A549 (cell line): ENCODE data around the gene COMMD4. TPM values are rescaled to one million over a fixed set of nuclear protein-coding genes. Genes with fewer than 3 reads are reported as not detected.

Experiments used
- ATAC-seq, 2 experiments: fragments of 200-7000 bp in 1 of 2; fragments of >200 bp in 1 of 2; cut with Nextera tagmentation in 1 of 2; cut with Tn5 transposase in 1 of 2; 3 replicates each; pipeline versions ENCODE4 v1.8.0 to v1.9.1; 2018 to 2020; ENCODE audit warnings: mild to moderate bottlenecking in 1 of 2, moderate library complexity in 1 of 2
- CTCF ChIA-PET: fragments of 300-600 bp; sonication (Branson Sonifier 250); formaldehyde crosslinking; extraction: SDS; loops from one replicate; lab custom pipeline; 2021; ENCODE audit warnings: antibody characterized with exemption, inconsistent platforms; lab: Yijun Ruan, JAX
- POLR2A ChIA-PET: fragments of 350-600 bp; formaldehyde crosslinking; extraction: SDS; loops from one replicate; lab custom pipeline; 2021; ENCODE audit warnings: antibody characterized with exemption, inconsistent platforms; lab: Yijun Ruan, JAX
- DNase-seq, 2 experiments: peaks; one replicate each; pipeline versions ENCODE4 v3.0.0 to v3.0.0-alpha.2; 2011 to 2016; ENCODE audit warnings: low read depth in 1 of 2, low spot score in 1 of 2
- FAIRE-seq: peaks from 2 replicates; lab custom pipeline; 2011; peaks lifted over from hg19 to GRCh38; lab: Jason Lieb, UNC
- H3K27ac ChIP-seq, 2 experiments: fragments of >200 bp; sonication (Bioruptor Twin); formaldehyde crosslinking; 3 replicates each; pipeline ENCODE4 v1.5.1; 2016 to 2017
- H3K4me1 ChIP-seq: fragments of >200 bp; sonication (Bioruptor Twin); formaldehyde crosslinking; 3 replicates; pipeline ENCODE4 v1.6.1; 2016
- H3K4me2 ChIP-seq: fragments of >200 bp; sonication (Bioruptor Twin); formaldehyde crosslinking; 3 replicates; pipeline ENCODE4 v1.6.1; 2016
- H3K4me3 ChIP-seq: fragments of >200 bp; sonication (Bioruptor Twin); formaldehyde crosslinking; 3 replicates; pipeline ENCODE4 v1.5.1; 2016
- H3K9me3 ChIP-seq: fragments of >200 bp; sonication (Bioruptor Twin); formaldehyde crosslinking; 3 replicates; pipeline ENCODE4 v1.6.1; 2016
- BHLHE40 ChIP-seq: IDR thresholded peaks from 2 replicates; pipeline ENCODE4 v1.6.1; 2012; ENCODE audit warnings: low read depth, low read length, inconsistent platforms
- CBX2 ChIP-seq: fragments of 200-600 bp; sonication (generic); IDR thresholded peaks from 2 replicates; pipeline ENCODE4 v1.6.1; 2016; ENCODE audit warnings: low read depth, mild to moderate bottlenecking, borderline replicate concordance
- EP300 ChIP-seq, 2 experiments: fragments of >200 bp; sonication (Bioruptor Twin); formaldehyde crosslinking; IDR thresholded peaks; 2 replicates in 1 of 2; 3 replicates in 1 of 2; pipeline ENCODE4 v1.6.1; 2016 to 2017
- ESRRA ChIP-seq: fragments of 150-350 bp; IDR thresholded peaks from 2 replicates; pipeline ENCODE4 v1.6.1; 2014; ENCODE audit warnings: mild to moderate bottlenecking, low read length, borderline replicate concordance
- FOSB ChIP-seq: fragments of 250-450 bp; sonication (Bioruptor Pico); IDR thresholded peaks from 2 replicates; pipeline ENCODE4 v1.5.0; 2020; ENCODE audit warnings: mild to moderate bottlenecking, moderate library complexity
- GATA3 ChIP-seq: IDR thresholded peaks from 2 replicates; pipeline ENCODE4 v1.6.1; 2012; ENCODE audit warnings: borderline replicate concordance
- HOXA7 ChIP-seq: fragments of 250-450 bp; sonication (Bioruptor Pico); IDR thresholded peaks from 2 replicates; pipeline ENCODE4 v1.5.0; 2020; ENCODE audit warnings: mild to moderate bottlenecking, moderate library complexity
- HOXB5 ChIP-seq: fragments of 250-450 bp; sonication (Bioruptor Pico); IDR thresholded peaks from 2 replicates; pipeline ENCODE4 v1.5.0; 2020; ENCODE audit warnings: mild to moderate bottlenecking, moderate library complexity
- JUN ChIP-seq, 2 experiments: fragments of >200 bp; sonication (Bioruptor Twin); formaldehyde crosslinking; IDR thresholded peaks; 2 replicates in 1 of 2; 3 replicates in 1 of 2; pipeline ENCODE4 v1.6.1; 2016 to 2017
- KDM5A ChIP-seq: fragments of 200-600 bp; sonication (generic); IDR thresholded peaks from 2 replicates; pipeline ENCODE4 v1.6.1; 2016; ENCODE audit warnings: antibody characterized with exemption, mild to moderate bottlenecking
- NPAS2 ChIP-seq: fragments of 250-450 bp; sonication (Bioruptor Pico); IDR thresholded peaks from 2 replicates; pipeline ENCODE4 v1.8.0; 2022; ENCODE audit warnings: mild to moderate bottlenecking, moderate library complexity, borderline replicate concordance
- NR3C1 ChIP-seq: fragments of >200 bp; sonication (Bioruptor Twin); formaldehyde crosslinking; IDR thresholded peaks from 3 replicates; pipeline ENCODE4 v1.6.1; 2017
- PHF8 ChIP-seq: fragments of 200-600 bp; sonication (generic); IDR thresholded peaks from 2 replicates; pipeline ENCODE4 v1.6.1; 2016; ENCODE audit warnings: low read depth, mild to moderate bottlenecking, antibody characterized with exemption, moderate library complexity, borderline replicate concordance
- SMC3 ChIP-seq: fragments of >200 bp; sonication (Bioruptor Twin); formaldehyde crosslinking; IDR thresholded peaks from 3 replicates; pipeline ENCODE4 v1.6.1; 2018; ENCODE audit warnings: inconsistent platforms
- TP53 ChIP-seq: fragments of 250-450 bp; sonication (Bioruptor Pico); IDR thresholded peaks from 2 replicates; pipeline ENCODE4 v1.5.0; 2021; ENCODE audit warnings: mild to moderate bottlenecking, moderate library complexity
- ZNF302 ChIP-seq: fragments of 250-450 bp; sonication (Bioruptor Pico); IDR thresholded peaks from 2 replicates; pipeline ENCODE4 v1.9.0; 2021; ENCODE audit warnings: inconsistent platforms, mild to moderate bottlenecking, moderate library complexity
- WGBS: methylation state at CpG from one replicate; pipeline ENCODE4 v1.1.6; 2017; ENCODE audit errors: missing lambda C conversion rate; 5-methylcytosine and 5-hydroxymethylcytosine counted together
- polyA plus RNA-seq, 4 experiments: library from polyadenylated mRNA; depleted of rRNA in 3 of 4; stranded (reverse); fragments of >200 nt; fragmentation: RNase III in 1 of 4; extraction: RNeasy Plus Mini Kit Qiagen cat#74134 plus additional on column Dnase treatment in 1 of 4; gene quantifications; 2 replicates in 3 of 4; 3 replicates in 1 of 4; pipeline ENCODE4 v1.2.3, GENCODE V29; 2011 to 2017
- TF ChIP-seq, protein P1 (sequence below): fragments of >200 bp; sonication (Bioruptor Twin); formaldehyde crosslinking; IDR thresholded peaks from 2 replicates; pipeline ENCODE4 v1.6.1; 2016
- TF ChIP-seq, protein P2 (sequence below): fragments of 200-600 bp; sonication (generic); IDR thresholded peaks from 2 replicates; pipeline ENCODE4 v1.6.1; 2016; ENCODE audit warnings: antibody characterized with exemption, mild to moderate bottlenecking, moderate library complexity
- TF ChIP-seq, protein P3 (sequence below): fragments of >200 bp; sonication (Bioruptor Twin); formaldehyde crosslinking; IDR thresholded peaks from 3 replicates; pipeline ENCODE4 v1.5.1; 2016

COMMD4 gene
- polyA plus RNA-seq, 2 of the 4 experiments (the other 2 are of a cell fraction) = 88.0 to 220 TPM

DNA sequence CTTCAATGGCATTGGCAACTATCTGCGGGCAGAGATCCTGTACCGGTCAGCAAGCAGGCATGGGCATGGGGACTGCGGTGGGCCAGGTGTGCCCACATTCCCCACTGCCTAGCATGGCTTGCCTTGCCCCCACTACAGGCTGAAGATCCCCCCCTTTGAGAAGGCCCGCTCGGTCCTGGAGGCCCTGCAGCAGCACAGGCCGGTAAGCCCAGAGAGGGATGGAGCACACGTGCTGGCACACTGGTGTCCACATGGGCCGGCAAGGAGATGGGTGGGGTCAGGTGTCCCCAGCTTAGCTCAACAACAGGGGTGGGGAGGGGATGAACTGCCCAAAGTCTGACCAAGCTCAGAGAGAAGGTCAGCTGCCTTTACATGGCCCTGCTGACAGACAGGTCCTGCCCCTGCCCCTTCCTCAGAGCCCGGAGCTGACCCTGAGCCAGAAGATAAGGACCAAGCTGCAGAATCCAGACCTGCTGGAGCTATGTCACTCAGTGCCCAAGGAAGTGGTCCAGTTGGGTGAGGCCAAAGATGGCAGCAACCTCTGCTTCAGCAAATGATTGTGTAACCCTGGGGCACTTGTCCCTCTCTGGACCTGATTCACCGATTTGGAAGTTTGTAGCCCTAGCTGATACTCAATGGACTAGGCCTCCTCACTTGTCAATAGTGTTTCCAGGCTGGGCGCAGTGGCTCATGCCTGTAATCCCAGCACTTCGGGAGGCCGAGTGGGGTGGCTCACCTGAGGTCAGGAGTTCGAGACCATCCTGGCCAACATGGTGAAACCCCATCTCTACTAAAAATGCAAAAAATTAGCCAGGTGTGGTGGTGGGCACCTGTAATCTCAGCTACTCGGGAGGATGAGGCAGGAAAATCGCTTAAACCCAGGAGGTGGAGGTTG, 16.6 kb downstream of the COMMD4 start (continued):
- no peak for TF ChIP-seq NPAS2 (CRISPR knock-in tag)
- TF ChIP-seq, protein P1, sequence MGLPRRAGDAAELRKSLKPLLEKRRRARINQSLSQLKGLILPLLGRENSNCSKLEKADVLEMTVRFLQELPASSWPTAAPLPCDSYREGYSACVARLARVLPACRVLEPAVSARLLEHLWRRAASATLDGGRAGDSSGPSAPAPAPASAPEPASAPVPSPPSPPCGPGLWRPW = no peak
- TF ChIP-seq GATA3 = no peak
- TF ChIP-seq FOSB (CRISPR knock-in tag) = no peak
- TF ChIP-seq, protein P2, sequence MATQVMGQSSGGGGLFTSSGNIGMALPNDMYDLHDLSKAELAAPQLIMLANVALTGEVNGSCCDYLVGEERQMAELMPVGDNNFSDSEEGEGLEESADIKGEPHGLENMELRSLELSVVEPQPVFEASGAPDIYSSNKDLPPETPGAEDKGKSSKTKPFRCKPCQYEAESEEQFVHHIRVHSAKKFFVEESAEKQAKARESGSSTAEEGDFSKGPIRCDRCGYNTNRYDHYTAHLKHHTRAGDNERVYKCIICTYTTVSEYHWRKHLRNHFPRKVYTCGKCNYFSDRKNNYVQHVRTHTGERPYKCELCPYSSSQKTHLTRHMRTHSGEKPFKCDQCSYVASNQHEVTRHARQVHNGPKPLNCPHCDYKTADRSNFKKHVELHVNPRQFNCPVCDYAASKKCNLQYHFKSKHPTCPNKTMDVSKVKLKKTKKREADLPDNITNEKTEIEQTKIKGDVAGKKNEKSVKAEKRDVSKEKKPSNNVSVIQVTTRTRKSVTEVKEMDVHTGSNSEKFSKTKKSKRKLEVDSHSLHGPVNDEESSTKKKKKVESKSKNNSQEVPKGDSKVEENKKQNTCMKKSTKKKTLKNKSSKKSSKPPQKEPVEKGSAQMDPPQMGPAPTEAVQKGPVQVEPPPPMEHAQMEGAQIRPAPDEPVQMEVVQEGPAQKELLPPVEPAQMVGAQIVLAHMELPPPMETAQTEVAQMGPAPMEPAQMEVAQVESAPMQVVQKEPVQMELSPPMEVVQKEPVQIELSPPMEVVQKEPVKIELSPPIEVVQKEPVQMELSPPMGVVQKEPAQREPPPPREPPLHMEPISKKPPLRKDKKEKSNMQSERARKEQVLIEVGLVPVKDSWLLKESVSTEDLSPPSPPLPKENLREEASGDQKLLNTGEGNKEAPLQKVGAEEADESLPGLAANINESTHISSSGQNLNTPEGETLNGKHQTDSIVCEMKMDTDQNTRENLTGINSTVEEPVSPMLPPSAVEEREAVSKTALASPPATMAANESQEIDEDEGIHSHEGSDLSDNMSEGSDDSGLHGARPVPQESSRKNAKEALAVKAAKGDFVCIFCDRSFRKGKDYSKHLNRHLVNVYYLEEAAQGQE = no peak
- TF ChIP-seq, all 56 proteins: peak for 0

DNA sequence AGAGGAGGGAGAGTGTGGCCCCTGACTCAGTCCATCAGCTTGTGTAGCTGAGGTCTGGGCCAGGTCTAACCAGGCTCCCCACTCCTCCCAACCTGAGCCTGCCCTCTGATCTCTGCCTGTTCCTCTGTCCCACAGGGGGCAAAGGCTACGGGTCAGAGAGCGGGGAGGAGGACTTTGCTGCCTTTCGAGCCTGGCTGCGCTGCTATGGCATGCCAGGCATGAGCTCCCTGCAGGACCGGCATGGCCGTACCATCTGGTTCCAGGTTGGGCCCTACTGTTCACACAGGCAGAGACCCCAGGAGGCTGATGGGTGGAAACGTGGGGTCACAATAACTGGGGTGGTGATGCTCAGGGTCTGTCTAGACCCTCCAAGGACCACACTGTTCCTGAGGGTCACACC, 17.7 kb downstream of the COMMD4 start:
- H3K27ac ChIP-seq = no peak overlapping the region
- no peaks in the 10 kb centered on the region for H3K9me3 ChIP-seq
- POLR2A ChIA-PET = interaction anchor here (0.9 to 2.7 kb wide), 2 partner anchors 15 to 17 kb away, joined by 3 to 12 read pairs; partner anchors contain the start of gene MAN2C1
- DNase-seq = no peak
- 93% methylated on average over 7 of the region's 7 CpGs for WGBS
- ATAC-seq = no peak; a peak in 1 of 6 replicates
- peaks cover under 1% of the 10 kb centered on the region; the same call in 1 of the 3 replicates for H3K4me1 ChIP-seq
- TF ChIP-seq KDM5A = no peak
- no peak for TF ChIP-seq HOXB5
- TF ChIP-seq FOSB (CRISPR knock-in tag) = no peak
- no peak for TF ChIP-seq BHLHE40
- no peak overlapping the region for H3K4me2 ChIP-seq
- FAIRE-seq = no peak
- CTCF ChIA-PET = interaction anchor here (1.1 to 5.8 kb wide), 5 partner anchors 9 to 332 kb away, joined by 4 to 72 read pairs (median 4); partner anchors contain the start of gene MAN2C1
- no peak overlapping the region for H3K4me3 ChIP-seq

DNA sequence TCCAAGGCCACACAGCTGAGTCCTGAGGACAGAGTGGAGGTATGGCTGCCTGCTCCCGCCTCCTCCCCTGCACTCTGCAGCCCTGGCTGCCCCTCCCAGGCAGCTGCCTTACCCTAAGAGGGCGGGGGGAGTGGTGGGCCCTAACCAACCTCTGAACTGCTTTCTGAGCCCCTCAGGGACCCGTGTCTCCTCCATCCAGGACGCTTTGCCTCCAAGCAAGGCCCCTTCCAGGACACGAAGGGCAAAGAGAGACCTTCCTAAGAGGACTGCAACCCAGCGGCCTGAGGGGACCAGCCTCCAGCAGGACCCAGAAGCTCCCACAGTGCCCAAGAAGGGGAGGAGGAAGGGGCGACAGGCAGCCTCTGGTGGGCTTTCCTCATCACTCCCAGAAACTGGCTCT, 18.6 kb downstream of the COMMD4 start:
- POLR2A ChIA-PET = interaction anchor here (0.9 to 2.7 kb wide), 2 partner anchors 14 to 16 kb away, joined by 3 to 12 read pairs; partner anchors contain the start of gene MAN2C1

More for the DNA sequence above, 18.6 kb downstream of the COMMD4 start:
- 85% methylated on average over 7 of the region's 7 CpGs for whole genome bisulfite sequencing
- DNase-seq (no peak), ATAC-seq (peak in 1 of 2 experiments; percentile 3; a peak in 2 of 6 replicates), FAIRE-seq (no peak)
- Histone ChIP-seq H3K4me2 (no peak overlapping the region), H3K4me3 (no peak overlapping the region), H3K27ac (no peak overlapping the region), H3K4me1 (no peaks in the 10 kb centered on the region), H3K9me3 (no peaks in the 10 kb centered on the region)
- TF ChIP-seq SMC3 = no peak
- no peak for TF ChIP-seq TP53 (CRISPR knock-in tag)
- TF ChIP-seq NR3C1 = no peak
- no peak for TF ChIP-seq ESRRA
- no peak for TF ChIP-seq CBX2
- no peak for TF ChIP-seq HOXA7 (CRISPR knock-in tag)
- no peak for TF ChIP-seq EP300 (IDR thresholded peaks at IDR 0.05)
- TF ChIP-seq ZNF302 (CRISPR knock-in tag) = no peak
- TF ChIP-seq, protein P2 = no peak
- TF ChIP-seq JUN (IDR thresholded peaks at IDR 0.05) = no peak
- TF ChIP-seq, protein P3, sequence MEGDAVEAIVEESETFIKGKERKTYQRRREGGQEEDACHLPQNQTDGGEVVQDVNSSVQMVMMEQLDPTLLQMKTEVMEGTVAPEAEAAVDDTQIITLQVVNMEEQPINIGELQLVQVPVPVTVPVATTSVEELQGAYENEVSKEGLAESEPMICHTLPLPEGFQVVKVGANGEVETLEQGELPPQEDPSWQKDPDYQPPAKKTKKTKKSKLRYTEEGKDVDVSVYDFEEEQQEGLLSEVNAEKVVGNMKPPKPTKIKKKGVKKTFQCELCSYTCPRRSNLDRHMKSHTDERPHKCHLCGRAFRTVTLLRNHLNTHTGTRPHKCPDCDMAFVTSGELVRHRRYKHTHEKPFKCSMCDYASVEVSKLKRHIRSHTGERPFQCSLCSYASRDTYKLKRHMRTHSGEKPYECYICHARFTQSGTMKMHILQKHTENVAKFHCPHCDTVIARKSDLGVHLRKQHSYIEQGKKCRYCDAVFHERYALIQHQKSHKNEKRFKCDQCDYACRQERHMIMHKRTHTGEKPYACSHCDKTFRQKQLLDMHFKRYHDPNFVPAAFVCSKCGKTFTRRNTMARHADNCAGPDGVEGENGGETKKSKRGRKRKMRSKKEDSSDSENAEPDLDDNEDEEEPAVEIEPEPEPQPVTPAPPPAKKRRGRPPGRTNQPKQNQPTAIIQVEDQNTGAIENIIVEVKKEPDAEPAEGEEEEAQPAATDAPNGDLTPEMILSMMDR = no peak
- no peak for TF ChIP-seq PHF8
- CTCF ChIA-PET = interaction anchor here (1.5 to 5.8 kb wide), 3 partner anchors 10 to 332 kb away, joined by 4 to 72 read pairs (median 4); partner anchors contain the start of gene MAN2C1
